Measurements from ENCODE around the gene MAGEA8. TPM values are rescaled to one million over a fixed set of nuclear protein-coding genes. Genes with fewer than 3 reads are reported as not detected.
"Not testable (repeated sequence)": the region's sequence is repeated elsewhere in the genome, so short reads cannot be mapped to it uniquely, and the experiment has no call there.

The MAGEA8 gene
- not detected in 2 replicates for total RNA-seq

- no peaks in the 10 kb centered on the region for H3K9me3 Mint-ChIP-seq
- peaks cover 7% of the 10 kb centered on the region for H3K27me3 Mint-ChIP-seq (ENCODE audit: insufficient read depth)
- peaks cover 8% of the 10 kb centered on the region for H3K4me1 Mint-ChIP-seq (ENCODE audit: low read depth)
- H3K4me3 Mint-ChIP-seq, result no peak within 1 kb of the TSS
- intact Hi-C loops (cut with micrococcal nuclease), result no loop called here
- H3K36me3 Mint-ChIP-seq (ENCODE audit: low read depth), result no peaks in the 10 kb centered on the region
- no peak within 1 kb of the TSS for H3K27ac Mint-ChIP-seq
- no peak for DNase-seq (ENCODE audit: low spot score)
Measured at GRCh38 chrX:149881081-149881711, at the start of gene MAGEA8. MAGEA8 (plus strand) TSS chrX:149881183; CDS start chrX:149884273, 3,090 bp downstream.

- H3K27ac Mint-ChIP-seq, result no peak overlapping the region
- peaks cover 4% of the 10 kb centered on the region for H3K27me3 Mint-ChIP-seq (ENCODE audit: insufficient read depth)
- H3K4me3 Mint-ChIP-seq, result no peak overlapping the region
- H3K4me1 Mint-ChIP-seq (ENCODE audit: low read depth), result peaks cover 52% of the 10 kb centered on the region
- no peaks in the 10 kb centered on the region for H3K36me3 Mint-ChIP-seq (ENCODE audit: low read depth)
- no peaks in the 10 kb centered on the region for H3K9me3 Mint-ChIP-seq
- intact Hi-C loops (cut with micrococcal nuclease), result loop anchor here (5.0 to 10.0 kb wide), 2 partner anchors 309 to 1917 kb away; partner anchors contain the start of gene FMR1
- no peak for DNase-seq (ENCODE audit: low spot score)
Measured at GRCh38 chrX:149831473-149831872, 49.5 kb upstream of the MAGEA8 start.

- intact Hi-C loops (cut with micrococcal nuclease), result loop anchor here (1.0 to 10.0 kb wide), 3 partner anchors 7 to 1922 kb away; partner anchors contain the start of gene FMR1
- DNase-seq (ENCODE audit: low spot score); H3K4me3 Mint-ChIP-seq; H3K9me3 Mint-ChIP-seq; H3K36me3 Mint-ChIP-seq (ENCODE audit: low read depth); H3K27ac Mint-ChIP-seq; H3K27me3 Mint-ChIP-seq (ENCODE audit: insufficient read depth): not testable (repeated sequence)
- peaks cover 24% of the 10 kb centered on the region for H3K4me1 Mint-ChIP-seq (ENCODE audit: low read depth)
Measured at GRCh38 chrX:149836728-149837127, 44.3 kb upstream of the MAGEA8 start.

- DNase-seq (ENCODE audit: low spot score), result no peak
- H3K27me3 Mint-ChIP-seq (ENCODE audit: insufficient read depth), result peaks cover under 1% of the 10 kb centered on the region
- intact Hi-C loops (cut with micrococcal nuclease), result loop anchor here (1.0 to 10.0 kb wide), 3 partner anchors 8 to 1922 kb away; partner anchors contain the start of gene FMR1
- peaks cover 2% of the 10 kb centered on the region for H3K36me3 Mint-ChIP-seq (ENCODE audit: low read depth)
- H3K4me3 Mint-ChIP-seq, result no peak overlapping the region
- H3K4me1 Mint-ChIP-seq (ENCODE audit: low read depth), result peaks cover 24% of the 10 kb centered on the region
- no peak overlapping the region for H3K27ac Mint-ChIP-seq
- H3K9me3 Mint-ChIP-seq, result no peaks in the 10 kb centered on the region
Measured at GRCh38 chrX:149837167-149837566, 43.8 kb upstream of the MAGEA8 start.

GRCh38 chrX:149837639-149838038 is 43.3 kb upstream of the MAGEA8 start:
- H3K4me1 Mint-ChIP-seq (ENCODE audit: low read depth), result peaks cover 24% of the 10 kb centered on the region
- H3K9me3 Mint-ChIP-seq, result no peaks in the 10 kb centered on the region
- peak; percentile 3 for DNase-seq (ENCODE audit: low spot score)
- peaks cover 2% of the 10 kb centered on the region for H3K36me3 Mint-ChIP-seq (ENCODE audit: low read depth)
- H3K27me3 Mint-ChIP-seq (ENCODE audit: insufficient read depth), result no peaks in the 10 kb centered on the region
- H3K27ac Mint-ChIP-seq, result peak overlapping the region; percentile 8
- intact Hi-C loops (cut with micrococcal nuclease), result loop anchor here (1.0 to 10.0 kb wide), 3 partner anchors 8 to 1923 kb away; partner anchors contain the start of gene FMR1
- H3K4me3 Mint-ChIP-seq, result no peak overlapping the region

GRCh38 chrX:149841929-149842328 is 39.1 kb upstream of the MAGEA8 start:
- Mint-ChIP-seq H3K9me3 (no peaks in the 10 kb centered on the region), H3K27ac (no peak overlapping the region), H3K36me3 (ENCODE audit: low read depth) (peaks cover 2% of the 10 kb centered on the region), H3K4me1 (ENCODE audit: low read depth) (peaks cover 11% of the 10 kb centered on the region), H3K27me3 (ENCODE audit: insufficient read depth) (peaks cover 5% of the 10 kb centered on the region), H3K4me3 (no peak overlapping the region)
- DNase-seq (ENCODE audit: low spot score), result no peak
- intact Hi-C loops (cut with micrococcal nuclease), result no loop called here

GRCh38 chrX:149845385-149845784 is 35.6 kb upstream of the MAGEA8 start:
- intact Hi-C loops (cut with micrococcal nuclease), result no loop called here
- H3K9me3 Mint-ChIP-seq, result no peaks in the 10 kb centered on the region

GRCh38 chrX:149846789-149847188 is 34.2 kb upstream of the MAGEA8 start:
- Mint-ChIP-seq H3K27ac (no peak overlapping the region), H3K27me3 (ENCODE audit: insufficient read depth) (peaks cover 7% of the 10 kb centered on the region), H3K4me1 (ENCODE audit: low read depth) (no peaks in the 10 kb centered on the region), H3K9me3 (no peaks in the 10 kb centered on the region), H3K36me3 (ENCODE audit: low read depth) (no peaks in the 10 kb centered on the region), H3K4me3 (no peak overlapping the region)
- intact Hi-C loops (cut with micrococcal nuclease), result no loop called here
- no peak for DNase-seq (ENCODE audit: low spot score)

More at GRCh38 chrX:149845385-149845784, 35.6 kb upstream of the MAGEA8 start:
- peaks cover 2% of the 10 kb centered on the region for H3K36me3 Mint-ChIP-seq (ENCODE audit: low read depth)
- no peaks in the 10 kb centered on the region for H3K4me1 Mint-ChIP-seq (ENCODE audit: low read depth)
- no peak for DNase-seq (ENCODE audit: low spot score)
- no peak overlapping the region for H3K27ac Mint-ChIP-seq
- H3K27me3 Mint-ChIP-seq (ENCODE audit: insufficient read depth), result peaks cover 7% of the 10 kb centered on the region
- no peak overlapping the region for H3K4me3 Mint-ChIP-seq

- H3K9me3 Mint-ChIP-seq, result no peaks in the 10 kb centered on the region
- no peak overlapping the region for H3K4me3 Mint-ChIP-seq
- intact Hi-C loops (cut with micrococcal nuclease), result no loop called here
- H3K27ac Mint-ChIP-seq, result no peak overlapping the region
- peaks cover 5% of the 10 kb centered on the region for H3K27me3 Mint-ChIP-seq (ENCODE audit: insufficient read depth)
- H3K4me1 Mint-ChIP-seq (ENCODE audit: low read depth), result no peaks in the 10 kb centered on the region
- no peak for DNase-seq (ENCODE audit: low spot score)
- no peaks in the 10 kb centered on the region for H3K36me3 Mint-ChIP-seq (ENCODE audit: low read depth)
Measured at GRCh38 chrX:149848855-149849254, 32.1 kb upstream of the MAGEA8 start.

- Mint-ChIP-seq H3K27me3 (ENCODE audit: insufficient read depth) (peaks cover 4% of the 10 kb centered on the region), H3K36me3 (ENCODE audit: low read depth) (no peaks in the 10 kb centered on the region), H3K4me1 (ENCODE audit: low read depth) (no peaks in the 10 kb centered on the region), H3K9me3 (no peaks in the 10 kb centered on the region), H3K27ac (no peak overlapping the region), H3K4me3 (no peak overlapping the region)
- intact Hi-C loops (cut with micrococcal nuclease), result no loop called here
- no peak for DNase-seq (ENCODE audit: low spot score)
Measured at GRCh38 chrX:149849787-149850186, 31.2 kb upstream of the MAGEA8 start.

GRCh38 chrX:149851864-149852263 is 29.1 kb upstream of the MAGEA8 start:
- H3K27me3 Mint-ChIP-seq (ENCODE audit: insufficient read depth), result peaks cover 12% of the 10 kb centered on the region
- no peak overlapping the region for H3K4me3 Mint-ChIP-seq
- H3K27ac Mint-ChIP-seq, result no peak overlapping the region
- no peaks in the 10 kb centered on the region for H3K36me3 Mint-ChIP-seq (ENCODE audit: low read depth)
- no peak for DNase-seq (ENCODE audit: low spot score)
- H3K9me3 Mint-ChIP-seq, result no peaks in the 10 kb centered on the region
- no peaks in the 10 kb centered on the region for H3K4me1 Mint-ChIP-seq (ENCODE audit: low read depth)
- intact Hi-C loops (cut with micrococcal nuclease), result no loop called here

- Mint-ChIP-seq H3K27ac (no peak overlapping the region), H3K27me3 (ENCODE audit: insufficient read depth) (peaks cover 11% of the 10 kb centered on the region), H3K36me3 (ENCODE audit: low read depth) (no peaks in the 10 kb centered on the region), H3K4me1 (ENCODE audit: low read depth) (no peaks in the 10 kb centered on the region), H3K4me3 (no peak overlapping the region), H3K9me3 (no peaks in the 10 kb centered on the region)
- intact Hi-C loops (cut with micrococcal nuclease), result no loop called here
- no peak for DNase-seq (ENCODE audit: low spot score)
Measured at GRCh38 chrX:149853925-149854324, 27.1 kb upstream of the MAGEA8 start.

- Mint-ChIP-seq H3K27ac (no peak overlapping the region), H3K27me3 (ENCODE audit: insufficient read depth) (peaks cover 29% of the 10 kb centered on the region), H3K9me3 (peaks cover 26% of the 10 kb centered on the region), H3K36me3 (ENCODE audit: low read depth) (peaks cover 1% of the 10 kb centered on the region), H3K4me3 (no peak overlapping the region), H3K4me1 (ENCODE audit: low read depth) (no peaks in the 10 kb centered on the region)
- DNase-seq (ENCODE audit: low spot score), result no peak
- intact Hi-C loops (cut with micrococcal nuclease), result no loop called here
Measured at GRCh38 chrX:149858592-149858991, 22.4 kb upstream of the MAGEA8 start.
